AG08396 (cell line): ENCODE measurements around the gene NDUFB10.

Experiments
- DNase-seq: peaks from one replicate; pipeline ENCODE4 v3.0.0; 2012; ENCODE audit warnings: low spot score, mixed read lengths

Gene NDUFB10

DNA sequence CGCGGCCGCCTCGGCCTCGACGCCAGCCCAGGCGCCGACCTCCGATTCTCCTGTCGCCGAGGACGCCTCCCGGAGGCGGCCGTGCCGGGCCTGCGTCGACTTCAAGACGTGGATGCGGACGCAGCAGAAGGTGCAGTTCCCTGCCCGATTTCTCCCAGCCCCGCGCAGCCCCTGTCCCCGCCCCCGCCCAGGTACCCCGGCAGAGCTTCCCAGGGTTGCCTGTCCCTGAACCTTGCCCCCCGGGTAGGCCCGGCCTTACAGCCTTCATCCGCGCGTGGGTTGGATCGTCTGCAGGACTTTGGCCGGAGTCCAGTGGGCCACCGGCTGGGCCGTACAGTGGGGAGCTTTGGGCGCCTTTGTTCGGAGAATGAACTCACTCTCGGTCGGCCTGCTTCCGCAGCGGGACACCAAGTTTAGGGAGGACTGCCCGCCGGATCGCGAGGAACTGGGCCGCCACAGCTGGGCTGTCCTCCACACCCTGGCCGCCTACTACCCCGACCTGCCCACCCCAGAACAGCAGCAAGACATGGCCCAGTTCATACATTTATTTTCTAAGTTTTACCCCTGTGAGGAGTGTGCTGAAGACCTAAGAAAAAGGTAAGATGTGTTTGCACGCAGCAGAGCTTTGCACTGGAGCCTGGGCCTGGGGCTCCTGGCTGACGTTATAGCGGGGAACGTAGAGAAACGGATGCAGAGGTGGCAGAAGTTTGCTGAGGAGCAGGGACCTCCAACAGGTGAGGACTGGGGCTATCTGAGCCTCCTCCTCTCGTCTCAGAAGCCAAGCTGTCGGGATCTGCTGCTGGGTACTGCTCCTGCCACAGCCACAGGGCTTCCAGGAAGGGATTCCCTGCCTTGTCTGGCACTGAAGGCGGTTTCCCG, 25.2 kb downstream of the NDUFB10 start:
- DNase-seq = peak; percentile 51

GRCh38 chr16:1985466-1986150, 26.3 kb downstream of the NDUFB10 start:
- no peak for DNase-seq

DNA sequence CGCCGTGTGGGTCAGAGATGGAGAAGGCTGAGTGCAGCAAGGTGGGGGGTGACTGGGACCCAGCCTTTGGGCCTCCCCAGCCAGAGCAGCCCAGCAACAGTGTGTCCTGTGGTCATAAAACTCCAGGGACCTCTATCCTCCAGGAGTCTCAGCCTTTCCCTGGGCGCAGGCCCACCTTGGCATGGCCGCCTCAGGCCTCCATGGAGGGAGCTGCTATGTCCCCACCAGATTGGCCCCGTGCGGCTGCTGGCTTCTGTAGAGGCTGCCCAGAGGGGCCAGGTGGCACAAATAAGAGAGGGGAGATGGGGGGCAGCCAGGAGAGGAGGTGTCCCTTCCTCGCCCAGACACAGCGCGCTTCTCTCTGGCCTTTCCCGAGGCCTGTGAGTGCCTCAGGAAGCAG, 27.9 kb downstream of the NDUFB10 start:
- DNase-seq = no peak

- DNase-seq = peak; percentile 68
Observed at GRCh38 chr16:1989209-1990100, 30.1 kb downstream of the NDUFB10 start, which contains the start of gene SYNGR3. TSS of gene SYNGR3 (plus strand) at chr16:1989970. CDS start at chr16:1990103, 133 bp downstream.

DNA sequence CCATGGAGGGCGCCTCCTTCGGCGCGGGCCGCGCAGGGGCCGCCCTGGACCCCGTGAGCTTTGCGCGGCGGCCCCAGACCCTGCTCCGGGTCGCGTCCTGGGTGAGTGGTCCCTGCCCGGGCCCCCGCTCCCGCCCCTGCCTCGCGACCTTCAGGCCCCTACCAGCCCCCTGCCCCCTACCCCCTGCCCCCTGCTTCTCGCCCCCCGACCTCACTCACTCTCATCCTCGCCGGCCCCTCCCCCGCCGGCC, 30.7 kb downstream of the NDUFB10 start:
- DNase-seq = no peak

- DNase-seq = no peak
Observed at GRCh38 chr16:1990351-1991134, 31.2 kb downstream of the NDUFB10 start.

GRCh38 chr16:1991135-1991551, 31.8 kb downstream of the NDUFB10 start:
- DNase-seq = no peak

GRCh38 chr16:1991588-1991947, 32.2 kb downstream of the NDUFB10 start:
- DNase-seq = no peak

DNA sequence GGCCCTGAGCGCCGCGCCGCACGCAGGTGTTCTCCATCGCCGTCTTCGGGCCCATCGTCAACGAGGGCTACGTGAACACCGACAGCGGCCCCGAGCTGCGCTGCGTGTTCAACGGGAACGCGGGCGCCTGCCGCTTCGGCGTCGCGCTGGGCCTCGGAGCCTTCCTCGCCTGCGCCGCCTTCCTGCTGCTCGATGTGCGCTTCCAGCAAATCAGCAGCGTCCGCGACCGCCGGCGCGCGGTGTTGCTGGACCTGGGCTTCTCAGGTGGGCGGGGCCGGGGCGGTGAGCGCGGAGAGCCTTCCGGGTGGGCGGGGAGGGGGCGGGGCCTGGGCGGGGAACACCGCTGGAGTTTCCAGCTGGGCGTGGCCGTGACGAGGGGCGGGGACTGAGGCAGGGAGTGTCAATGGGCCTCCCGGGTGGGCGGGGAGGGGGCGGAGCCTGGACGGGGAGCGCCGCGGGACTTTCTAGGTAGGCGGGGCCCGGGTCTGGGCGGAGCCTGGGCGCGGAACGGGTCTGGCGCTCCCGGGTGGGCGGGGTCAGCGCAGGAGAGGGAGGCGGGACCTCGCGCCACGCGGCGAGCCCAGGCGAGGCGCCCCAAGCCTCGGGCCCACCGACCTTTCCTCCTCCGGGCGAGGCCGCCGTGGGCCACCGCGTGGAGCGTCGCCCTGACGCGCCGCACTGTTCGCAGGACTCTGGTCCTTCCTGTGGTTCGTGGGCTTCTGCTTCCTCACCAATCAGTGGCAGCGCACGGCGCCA, 32.8 kb downstream of the NDUFB10 start:
- peak; percentile 95 for DNase-seq

- no peak for DNase-seq
Observed at GRCh38 chr16:1992704-1993317, 33.5 kb downstream of the NDUFB10 start.

DNA sequence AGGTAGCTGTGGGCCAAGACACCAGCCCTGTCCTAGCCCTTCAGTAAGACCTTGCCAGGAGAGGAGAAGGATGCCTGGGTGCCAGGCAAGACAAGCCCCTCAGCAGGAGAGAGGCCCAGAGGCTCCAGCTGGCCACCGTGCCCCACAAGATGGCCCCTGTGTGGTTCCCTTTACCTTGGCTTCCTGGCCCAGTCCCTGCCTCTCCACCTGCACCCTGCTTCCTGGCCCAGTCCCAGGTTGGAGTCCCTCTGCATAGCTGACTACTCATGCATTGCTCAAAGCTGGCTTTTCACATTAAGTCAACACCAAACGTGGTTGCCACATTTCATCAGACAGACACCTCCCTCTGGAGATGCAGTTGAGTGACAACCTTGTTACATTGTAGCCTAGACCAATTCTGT, 34.4 kb downstream of the NDUFB10 start:
- DNase-seq = no peak

DNA sequence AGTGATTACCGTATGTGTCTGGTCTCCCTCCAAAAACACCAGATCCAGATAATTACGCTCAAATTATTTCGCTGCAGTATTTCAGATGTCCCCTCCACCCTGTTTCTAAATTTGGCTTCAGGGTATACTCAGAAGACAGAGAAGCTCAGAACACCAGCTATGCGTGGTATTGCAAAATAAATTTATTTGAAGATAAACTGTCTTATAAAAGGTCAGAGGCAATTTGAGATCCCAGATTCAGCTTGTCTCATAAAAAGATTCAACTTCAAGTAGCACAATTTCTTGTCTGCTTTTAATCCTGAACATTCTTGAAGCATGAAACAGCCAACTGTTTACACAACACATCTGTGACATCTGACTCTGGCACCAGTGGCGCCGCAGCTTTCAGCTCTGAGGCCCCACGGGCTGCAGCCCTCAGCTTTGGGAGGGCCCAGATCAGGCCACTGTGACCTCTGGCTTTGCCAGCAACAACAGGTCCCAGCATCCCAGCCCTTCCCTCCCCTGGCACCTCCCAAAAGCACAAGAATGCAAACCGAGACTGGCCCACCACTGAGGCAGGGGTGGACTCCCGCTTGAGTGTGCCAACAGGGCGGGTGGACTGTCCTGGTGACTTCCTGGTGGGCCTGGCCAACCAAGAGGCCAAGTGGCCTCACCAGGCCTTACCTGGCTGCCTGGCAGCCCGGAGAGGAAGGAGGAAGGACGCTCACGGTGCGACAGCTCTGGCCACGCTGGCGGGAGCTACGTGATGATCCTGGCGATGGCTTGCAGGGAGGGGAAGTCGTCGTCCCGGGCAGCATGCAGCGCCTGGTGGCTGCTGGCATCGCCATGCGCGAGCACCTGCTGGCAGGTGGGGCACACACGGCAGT, 38.4 kb downstream of the NDUFB10 start:
- DNase-seq = peak; percentile 73

DNA sequence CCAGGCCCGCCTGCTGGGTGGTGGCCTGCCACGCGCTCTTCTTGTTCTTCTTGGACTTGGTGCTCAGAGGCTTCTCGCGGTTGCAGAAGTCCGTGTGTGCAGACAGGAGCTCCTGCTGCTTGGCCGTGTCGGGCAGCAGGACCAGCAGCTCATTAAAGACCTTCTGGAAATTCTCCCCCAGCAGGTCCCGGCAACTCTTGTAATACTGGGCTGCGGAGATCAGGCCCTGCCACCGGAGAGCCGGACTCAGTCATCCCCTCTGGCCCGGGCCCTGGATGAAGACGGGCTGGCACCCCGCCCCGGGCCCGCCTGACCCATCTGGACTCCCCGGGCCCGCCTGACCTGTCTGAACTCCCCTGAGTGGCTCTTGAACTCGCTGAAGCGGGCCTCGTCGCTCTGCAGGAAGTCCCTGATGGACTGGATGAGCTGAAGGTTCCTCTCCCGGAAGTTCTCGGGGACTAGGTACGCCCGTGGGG, 39.1 kb downstream of the NDUFB10 start:
- DNase-seq = no peak

DNA sequence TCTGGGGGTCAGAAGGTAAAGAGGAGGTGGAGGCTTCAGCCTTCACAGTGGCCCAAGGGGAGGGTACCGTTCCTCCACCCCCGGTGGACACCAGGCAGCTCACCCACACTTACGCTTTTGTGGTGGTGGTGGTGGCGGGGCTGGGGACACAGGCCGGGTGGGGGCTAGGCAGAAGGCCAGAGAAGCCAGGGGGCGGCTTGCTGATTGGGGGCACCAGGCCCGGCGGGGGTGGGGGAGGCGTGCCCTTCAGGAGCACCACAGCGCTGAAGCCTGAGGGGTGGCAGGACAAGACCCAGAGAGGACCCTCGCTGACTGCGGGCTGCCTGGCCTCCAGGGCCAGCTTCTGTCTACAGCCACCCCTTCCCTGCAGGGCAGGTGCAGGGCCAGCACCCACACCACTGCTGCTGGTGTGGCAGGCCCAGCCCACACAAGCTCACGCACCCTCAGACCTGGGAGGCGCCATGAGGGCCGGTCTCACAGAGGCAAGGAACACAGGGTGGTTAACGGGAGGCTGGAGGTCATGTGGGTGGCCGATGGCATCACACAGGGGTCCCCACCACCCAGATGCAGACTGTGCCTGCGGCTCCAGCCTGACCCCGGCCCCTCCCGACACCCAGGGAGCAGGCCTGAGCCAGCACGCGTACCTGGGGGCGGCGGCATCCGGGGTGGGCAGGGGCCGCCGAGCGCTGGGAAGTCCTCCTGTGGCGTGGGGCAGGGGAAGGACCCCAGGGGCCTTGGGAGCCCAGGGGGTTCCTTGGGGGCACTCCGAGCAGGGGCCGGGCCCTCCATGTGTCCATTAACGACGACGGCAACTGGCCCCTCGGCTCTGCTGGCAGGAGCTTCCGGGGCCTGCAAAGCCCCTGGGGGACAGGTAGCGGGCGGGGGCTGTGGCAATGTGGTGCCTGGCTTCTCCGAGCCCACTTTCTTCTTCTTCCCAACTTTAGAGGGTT, 39.8 kb downstream of the NDUFB10 start:
- DNase-seq = no peak

GRCh38 chr16:1999866-2000514, 40.7 kb downstream of the NDUFB10 start:
- DNase-seq = no peak

DNA sequence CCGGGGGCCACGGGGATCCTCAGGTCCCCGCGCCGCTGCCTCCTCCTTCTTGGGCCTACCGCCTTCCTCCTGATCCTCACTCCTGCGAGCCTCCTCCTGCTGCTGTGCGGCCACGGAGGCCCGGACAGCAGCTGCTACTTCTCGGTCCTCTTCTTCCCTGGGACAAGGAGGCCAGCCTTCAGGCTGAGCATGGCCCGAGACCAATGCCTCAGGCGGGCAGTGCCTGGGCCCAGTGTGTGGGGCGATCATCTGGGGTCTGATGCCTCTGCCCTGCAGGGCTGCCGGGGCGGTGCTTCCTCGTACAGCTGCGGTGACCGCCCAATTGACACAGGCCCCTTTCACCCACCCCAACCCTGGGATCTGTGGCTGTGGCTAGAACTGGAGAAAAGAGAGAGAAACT, 41.7 kb downstream of the NDUFB10 start:
- no peak for DNase-seq

GRCh38 chr16:2001456-2002355, 42.4 kb downstream of the NDUFB10 start:
- DNase-seq = no peak
